GM18868 (cell line): ENCODE data around the gene CALR3.
A peak's percentile ranks its signal among the peaks of the same experiment; 100 is the strongest.
"Not testable (repeated sequence)": the region's sequence is repeated elsewhere in the genome, so short reads cannot be mapped to it uniquely, and the experiment has no call there.

Source experiments
- ATAC-seq: cut with Tn5 transposase; IDR thresholded peaks from one replicate; pipeline ENCODE4 v1.9.1; 2021; ENCODE audit warnings: mild to moderate bottlenecking, moderate library complexity; ENCODE audit not compliant: unreplicated experiment

The CALR3 gene

GRCh38 chr19:16458391-16459341 lies 37.3 kb downstream of the CALR3 start:
- no peak for ATAC-seq

GRCh38 chr19:16457954-16458331 lies 38.0 kb downstream of the CALR3 start:
- ATAC-seq: no peak

- ATAC-seq: no peak
These were observed 38.6 kb downstream of the CALR3 start for GRCh38 chr19:16457195-16457953.

GRCh38 chr19:16456652-16457194 lies 39.2 kb downstream of the CALR3 start:
- ATAC-seq: no peak

- ATAC-seq: no peak
These were observed 40.5 kb downstream of the CALR3 start for GRCh38 chr19:16455489-16455888.

- ATAC-seq: no peak
These were observed 41.5 kb downstream of the CALR3 start for GRCh38 chr19:16454351-16454918.

- ATAC-seq: no peak
These were observed 43.6 kb downstream of the CALR3 start for GRCh38 chr19:16452325-16452724.

- no peak for ATAC-seq
These were observed 46.5 kb downstream of the CALR3 start for GRCh38 chr19:16449330-16449961.

GRCh38 chr19:16448872-16449271 lies 47.1 kb downstream of the CALR3 start:
- ATAC-seq: not testable (repeated sequence)

GRCh38 chr19:16446724-16447368 lies 49.1 kb downstream of the CALR3 start:
- no peak for ATAC-seq

- no peak for ATAC-seq
These were observed 49.8 kb downstream of the CALR3 start for GRCh38 chr19:16446108-16446723.

- ATAC-seq: peak; percentile 39
These were observed 50.5 kb downstream of the CALR3 start for GRCh38 chr19:16445238-16446107.

- ATAC-seq: no peak
These were observed 51.7 kb downstream of the CALR3 start for GRCh38 chr19:16444269-16444600.

GRCh38 chr19:16442386-16443276 lies 53.3 kb downstream of the CALR3 start:
- no peak for ATAC-seq

- no peak for ATAC-seq
These were observed 54.3 kb downstream of the CALR3 start for GRCh38 chr19:16441661-16442162.

- no peak for ATAC-seq
These were observed 59.1 kb downstream of the CALR3 start for GRCh38 chr19:16436780-16437332.

- no peak for ATAC-seq
These were observed 59.8 kb downstream of the CALR3 start for GRCh38 chr19:16435999-16436650.
